IPS-20b (cell line): ENCODE results near the gene ESR2.
"Not testable (repeated sequence)": the region's sequence is repeated elsewhere in the genome, so short reads cannot be mapped to it uniquely, and the experiment has no call there.

Experiments
- H3K27ac ChIP-seq: one replicate; pipeline ENCODE4 v1.5.1; 2013; ENCODE audit warnings: low read length
- H3K27me3 ChIP-seq: 2 replicates; pipeline ENCODE4 v1.6.1; 2013; ENCODE audit warnings: mild to moderate bottlenecking, low read length, inconsistent platforms; ENCODE audit not compliant: insufficient read depth
- H3K36me3 ChIP-seq: 2 replicates; pipeline ENCODE4 v1.6.1; 2013; ENCODE audit warnings: low read depth, mild to moderate bottlenecking, inconsistent platforms, low read length, moderate library complexity; ENCODE audit not compliant: insufficient read depth
- H3K4me1 ChIP-seq: 2 replicates; pipeline ENCODE4 v1.6.1; 2013; ENCODE audit warnings: mild to moderate bottlenecking, control low read depth, inconsistent platforms, low read length, moderate library complexity; ENCODE audit not compliant: insufficient read depth
- H3K4me3 ChIP-seq: 2 replicates; pipeline ENCODE4 v1.5.1; 2013; ENCODE audit warnings: mild to moderate bottlenecking, low read length, inconsistent platforms
- H3K9ac ChIP-seq: 2 replicates; pipeline ENCODE4 v1.6.1; 2013; ENCODE audit warnings: low read depth, mild to moderate bottlenecking, inconsistent platforms, low read length, moderate library complexity
- H3K9me3 ChIP-seq: 2 replicates; pipeline ENCODE4 v1.6.1; 2013; ENCODE audit warnings: mild to moderate bottlenecking, low read depth, low read length, inconsistent platforms; ENCODE audit not compliant: insufficient read depth

ESR2 gene

DNA sequence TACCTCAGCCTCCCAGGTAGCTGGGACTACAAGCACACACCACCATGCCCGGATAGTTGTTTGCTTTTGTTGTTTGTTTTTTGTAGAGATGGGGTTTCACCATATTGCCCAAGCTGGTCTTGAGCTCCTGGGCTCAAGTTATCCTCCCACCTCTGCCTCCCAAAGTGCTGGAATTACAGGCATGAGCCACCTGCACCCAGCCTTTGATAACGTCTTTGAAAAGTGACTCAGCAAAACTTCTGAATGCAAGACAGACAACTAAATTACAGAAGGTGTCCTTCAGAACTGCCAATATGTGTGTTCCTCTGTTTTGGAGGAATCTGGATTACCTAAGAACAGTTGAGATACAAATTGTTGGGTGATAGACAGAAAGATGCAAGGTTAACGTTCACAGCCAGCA is 99.8 kb downstream of the ESR2 start:
- H3K27me3 ChIP-seq = no peaks in the 10 kb centered on the region
- H3K9ac ChIP-seq = no peak overlapping the region
- no peak overlapping the region for H3K4me3 ChIP-seq
- no peak overlapping the region for H3K27ac ChIP-seq
- peaks cover 50% of the 10 kb centered on the region for H3K36me3 ChIP-seq
- H3K4me1 ChIP-seq = peaks cover 25% of the 10 kb centered on the region; the same call in 1 of the 2 replicates
- no peaks in the 10 kb centered on the region for H3K9me3 ChIP-seq

DNA sequence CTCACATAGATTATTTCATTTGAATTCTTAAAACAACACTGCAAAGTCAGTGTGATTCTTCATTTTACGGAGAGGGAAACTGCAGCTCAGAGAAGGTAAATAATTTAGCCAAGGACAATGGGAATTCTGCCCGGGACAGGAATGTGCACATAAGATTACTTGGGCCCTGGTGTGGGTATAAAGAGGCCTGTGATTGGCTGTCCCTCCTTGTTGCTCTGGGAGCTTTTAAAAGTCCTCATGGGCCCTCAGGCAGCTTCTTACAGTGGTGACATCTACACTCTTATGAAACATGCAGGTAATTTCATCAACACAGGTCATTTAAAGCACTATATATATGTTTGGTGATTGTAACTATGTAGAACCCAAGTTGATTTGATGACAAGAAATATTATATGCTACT is 100.3 kb downstream of the ESR2 start:
- H3K9me3 ChIP-seq = no peaks in the 10 kb centered on the region
- H3K9ac ChIP-seq = no peak overlapping the region
- H3K36me3 ChIP-seq = peaks cover 51% of the 10 kb centered on the region
- peaks cover 25% of the 10 kb centered on the region; the same call in 1 of the 2 replicates for H3K4me1 ChIP-seq
- no peak overlapping the region for H3K27ac ChIP-seq
- no peaks in the 10 kb centered on the region for H3K27me3 ChIP-seq
- H3K4me3 ChIP-seq = no peak overlapping the region

DNA sequence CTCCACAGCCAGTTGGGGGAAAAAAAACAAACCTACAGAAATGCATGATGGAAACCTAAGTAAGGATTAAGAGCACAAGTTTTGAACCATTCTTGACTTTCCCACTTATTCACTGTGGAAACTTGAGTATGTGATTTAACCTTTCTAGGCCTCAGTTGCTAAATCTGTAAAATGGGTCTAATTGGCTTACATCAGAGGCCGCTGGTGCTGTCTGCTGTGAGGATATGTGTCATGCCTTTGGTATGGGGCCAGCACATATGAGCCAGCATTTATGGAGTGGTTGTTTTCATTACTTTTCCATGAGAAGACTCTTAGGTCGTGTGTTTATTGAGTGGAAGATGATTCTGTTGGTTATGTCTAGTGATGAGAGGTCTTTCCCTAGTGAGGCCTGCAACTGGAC is 102.4 kb downstream of the ESR2 start:
- Histone ChIP-seq H3K4me1 (peaks cover 35% of the 10 kb centered on the region; the same call in 1 of the 2 replicates), H3K27me3 (no peaks in the 10 kb centered on the region), H3K4me3 (no peak overlapping the region), H3K9ac (no peak overlapping the region), H3K27ac (no peak overlapping the region), H3K9me3 (no peaks in the 10 kb centered on the region), H3K36me3 (peaks cover 54% of the 10 kb centered on the region)

- Histone ChIP-seq H3K27ac (no peak overlapping the region), H3K36me3 (peaks cover 54% of the 10 kb centered on the region), H3K4me1 (peaks cover 28% of the 10 kb centered on the region; the same call in 1 of the 2 replicates), H3K9ac (no peak overlapping the region), H3K27me3 (no peaks in the 10 kb centered on the region), H3K4me3 (no peak overlapping the region), H3K9me3 (no peaks in the 10 kb centered on the region)
Observed at GRCh38 chr14:64190974-64191502, 103.1 kb downstream of the ESR2 start.

DNA sequence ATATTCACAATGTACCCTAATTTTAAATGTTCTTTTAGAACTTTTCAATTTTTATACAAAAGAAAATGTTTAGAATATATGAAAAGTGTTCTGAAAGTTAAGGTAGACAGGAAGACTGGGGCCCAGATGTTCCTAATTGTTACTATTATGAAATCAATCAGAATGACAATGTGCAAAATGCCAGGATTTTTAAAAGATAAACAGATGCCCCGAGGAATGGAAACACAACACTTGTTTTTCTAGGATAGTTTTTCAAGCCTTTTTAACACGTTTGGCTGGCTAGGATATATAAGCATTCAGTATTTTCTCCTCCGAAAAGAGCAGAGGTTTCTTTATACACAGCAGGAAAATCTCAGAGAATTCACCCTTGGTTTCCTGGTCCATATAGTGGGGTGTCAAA is 106.8 kb downstream of the ESR2 start:
- Histone ChIP-seq H3K27ac (peak overlapping the region; percentile 37), H3K9ac (peak overlapping the region; percentile 71), H3K4me1 (peaks cover 18% of the 10 kb centered on the region; the same call in 1 of the 2 replicates), H3K4me3 (peak overlapping the region; percentile 79), H3K9me3 (peaks cover 7% of the 10 kb centered on the region), H3K36me3 (peaks cover 48% of the 10 kb centered on the region), H3K27me3 (no peaks in the 10 kb centered on the region)

- Histone ChIP-seq H3K9me3 (peaks cover 7% of the 10 kb centered on the region), H3K36me3 (peaks cover 40% of the 10 kb centered on the region), H3K27me3 (no peaks in the 10 kb centered on the region), H3K4me1 (peaks cover 16% of the 10 kb centered on the region; the same call in 1 of the 2 replicates), H3K4me3 (peak overlapping the region; percentile 79), H3K27ac (peak overlapping the region; percentile 77), H3K9ac (peak overlapping the region; percentile 71)
Observed at GRCh38 chr14:64186231-64187129, 107.7 kb downstream of the ESR2 start.

- Histone ChIP-seq H3K9ac (no peak overlapping the region), H3K36me3 (peaks cover 33% of the 10 kb centered on the region), H3K4me3 (no peak overlapping the region), H3K27me3 (no peaks in the 10 kb centered on the region), H3K9me3 (peaks cover 7% of the 10 kb centered on the region), H3K4me1 (peaks cover 16% of the 10 kb centered on the region; the same call in 1 of the 2 replicates), H3K27ac (no peak overlapping the region)
Observed at GRCh38 chr14:64185184-64185583, 109.0 kb downstream of the ESR2 start.

GRCh38 chr14:64184103-64184729 is 110.0 kb downstream of the ESR2 start:
- Histone ChIP-seq H3K4me1 (peaks cover 16% of the 10 kb centered on the region; the same call in 1 of the 2 replicates), H3K27me3 (no peaks in the 10 kb centered on the region), H3K27ac (no peak overlapping the region), H3K9ac (no peak overlapping the region), H3K9me3 (peaks cover 7% of the 10 kb centered on the region), H3K36me3 (peaks cover 27% of the 10 kb centered on the region), H3K4me3 (no peak overlapping the region)

GRCh38 chr14:64182908-64183307 is 111.3 kb downstream of the ESR2 start:
- H3K4me3 ChIP-seq, H3K27ac ChIP-seq, H3K9me3 ChIP-seq, H3K4me1 ChIP-seq, H3K27me3 ChIP-seq, H3K9ac ChIP-seq: not testable (repeated sequence)
- H3K36me3 ChIP-seq = peaks cover 23% of the 10 kb centered on the region

GRCh38 chr14:64178814-64179213 is 115.4 kb downstream of the ESR2 start:
- no peak overlapping the region for H3K9ac ChIP-seq
- H3K4me3 ChIP-seq = no peak overlapping the region
- no peaks in the 10 kb centered on the region for H3K9me3 ChIP-seq
- peaks cover 19% of the 10 kb centered on the region for H3K36me3 ChIP-seq
- no peaks in the 10 kb centered on the region for H3K27me3 ChIP-seq
- H3K4me1 ChIP-seq = no peaks in the 10 kb centered on the region
- H3K27ac ChIP-seq = no peak overlapping the region

DNA sequence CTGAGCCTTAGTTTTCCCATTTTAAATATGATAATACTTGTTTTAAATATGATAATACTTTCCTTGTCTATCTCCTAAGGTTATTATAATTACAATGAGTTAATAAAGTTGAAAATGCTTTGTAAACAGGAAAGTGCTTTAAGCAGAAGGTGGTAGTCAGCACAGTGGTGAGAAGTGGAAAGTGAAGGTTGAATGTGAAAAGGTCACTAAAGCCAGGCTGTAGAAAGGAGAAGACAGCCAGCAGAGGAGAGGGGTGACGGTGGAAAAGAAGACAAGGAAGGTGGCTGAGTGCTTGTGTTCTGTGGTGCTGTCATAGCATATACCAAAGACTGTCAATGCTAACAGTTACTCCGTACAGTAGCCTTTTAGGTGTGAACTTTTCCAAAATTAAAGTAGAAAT is 117.8 kb downstream of the ESR2 start:
- no peak overlapping the region for H3K9ac ChIP-seq
- no peak overlapping the region for H3K4me3 ChIP-seq
- H3K9me3 ChIP-seq = no peaks in the 10 kb centered on the region
- H3K27me3 ChIP-seq = no peaks in the 10 kb centered on the region
- peaks cover 19% of the 10 kb centered on the region for H3K36me3 ChIP-seq
- H3K4me1 ChIP-seq = no peaks in the 10 kb centered on the region
- no peak overlapping the region for H3K27ac ChIP-seq
